Stimulated activated CD8-positive, alpha-beta memory T cell treated with anti-CD3 and anti-CD28 coated beads, Interleukin-7, amount 100 ng/mL, for 24 hours (primary cell): ENCODE data around the gene CFAP92.

ENCODE experiments used
- DNase-seq: peaks from one replicate; pipeline ENCODE4 v3.0.0-alpha.2; 2020; ENCODE audit warnings: low read depth

Gene CFAP92

GRCh38 chr3:129007792-129008191 lies 13.9 kb upstream of the CFAP92 start:
- no peak for DNase-seq

- no peak for DNase-seq
Measured at GRCh38 chr3:129006864-129007263, 13.0 kb upstream of the CFAP92 start.

- DNase-seq: no peak
Measured at GRCh38 chr3:129005526-129006303, 11.8 kb upstream of the CFAP92 start.

GRCh38 chr3:129004639-129005295 lies 10.9 kb upstream of the CFAP92 start:
- no peak for DNase-seq

- no peak for DNase-seq
Measured at GRCh38 chr3:129003578-129004112, 9.8 kb upstream of the CFAP92 start.

GRCh38 chr3:129002573-129003569 lies 9.0 kb upstream of the CFAP92 start:
- no peak for DNase-seq

GRCh38 chr3:129001806-129002572 lies 8.1 kb upstream of the CFAP92 start:
- no peak for DNase-seq

- no peak for DNase-seq
Measured at GRCh38 chr3:129001101-129001805, 7.4 kb upstream of the CFAP92 start, which contains the start of gene EFCC1. Gene EFCC1 (plus strand): TSS chr3:129001304. CDS start chr3:129001629, 325 bp downstream.

- DNase-seq: no peak
Measured at GRCh38 chr3:129000742-129001100, 6.8 kb upstream of the CFAP92 start.

- no peak for DNase-seq
Measured at GRCh38 chr3:128999102-128999501, 5.2 kb upstream of the CFAP92 start.

- no peak for DNase-seq
Measured at GRCh38 chr3:128998561-128998960, 4.7 kb upstream of the CFAP92 start.

GRCh38 chr3:128997486-128998133 lies 3.7 kb upstream of the CFAP92 start:
- no peak for DNase-seq

GRCh38 chr3:128996726-128997125 lies 2.9 kb upstream of the CFAP92 start:
- no peak for DNase-seq

- no peak for DNase-seq
Measured at GRCh38 chr3:128996200-128996599, 2.3 kb upstream of the CFAP92 start.

- DNase-seq: no peak
Measured at GRCh38 chr3:128995737-128996136, 1.9 kb upstream of the CFAP92 start.

- no peak for DNase-seq
Measured at GRCh38 chr3:128994581-128995546, 988 bp upstream of the CFAP92 start.

- DNase-seq: no peak
Measured at GRCh38 chr3:128994173-128994512, 267 bp upstream of the CFAP92 start.

- DNase-seq: no peak
Measured at GRCh38 chr3:128992926-128993460, 883 bp downstream of the CFAP92 start.
